Caco-2 (cell line): ENCODE data around the gene ISOC2. TPM values are rescaled to one million over a fixed set of nuclear protein-coding genes. Genes with fewer than 3 reads are reported as not detected.

ENCODE experiments used
- BruUV-seq: library from RNA; stranded (reverse); fragments of 400-500 nt; replicated peaks from 2 replicates; lab custom pipeline; 2021; lab: Mats Ljungman, UMichigan
- CTCF ChIA-PET: fragments of 300-600 bp; sonication (Branson Sonifier 250); formaldehyde crosslinking; loops from one replicate; lab custom pipeline; 2022; ENCODE audit warnings: antibody characterized with exemption; lab: Charles Lee
- POLR2A ChIA-PET: fragments of 300-600 bp; sonication (Branson Sonifier 250); formaldehyde crosslinking; loops from one replicate; lab custom pipeline; 2022; ENCODE audit warnings: antibody characterized with exemption; lab: Charles Lee
- DNase-seq, 2 experiments: peaks; one replicate each; pipeline versions ENCODE4 v3.0.0 to v3.0.0-alpha.2; 2020 to 2022
- H3K27me3 ChIP-seq: replicated peaks from 2 replicates; pipeline ENCODE4 v1.6.0; 2011; ENCODE audit warnings: low read length; ENCODE audit not compliant: control insufficient read depth, insufficient read depth
- H3K36me3 ChIP-seq: 2 replicates; pipeline ENCODE4 v1.5.1; 2011; ENCODE audit warnings: low read length; ENCODE audit not compliant: control insufficient read depth, insufficient read depth
- H3K4me1 ChIP-seq: fragments of 250-450 bp; sonication (Bioruptor Pico); 2 replicates; pipeline ENCODE4 v1.5.1; 2020; ENCODE audit warnings: mild to moderate bottlenecking
- H3K4me3 ChIP-seq: 2 replicates; pipeline ENCODE4 v1.5.1; 2011; ENCODE audit warnings: low read depth, mild to moderate bottlenecking, control low read depth, low read length
- H3K9me3 ChIP-seq: fragments of 250-450 bp; sonication (Bioruptor Pico); 2 replicates; pipeline ENCODE4 v1.5.1; 2020; ENCODE audit warnings: mild to moderate bottlenecking, moderate library complexity
- H3K27ac Mint-ChIP-seq: one replicate; pipeline ENCODE4 v1.8.0; 2022; ENCODE audit warnings: mixed read lengths; ENCODE audit not compliant: unreplicated experiment
- H3K27me3 Mint-ChIP-seq: one replicate; pipeline ENCODE4 v1.8.0; 2022; ENCODE audit warnings: mixed read lengths; ENCODE audit not compliant: insufficient read depth, unreplicated experiment
- H3K36me3 Mint-ChIP-seq: one replicate; pipeline ENCODE4 v1.8.0; 2022; ENCODE audit warnings: mild to moderate bottlenecking, mixed read lengths; ENCODE audit not compliant: insufficient read depth, unreplicated experiment
- H3K4me1 Mint-ChIP-seq: one replicate; pipeline ENCODE4 v1.8.0; 2022; ENCODE audit warnings: low read depth, mixed read lengths; ENCODE audit not compliant: unreplicated experiment
- H3K4me3 Mint-ChIP-seq: one replicate; pipeline ENCODE4 v1.8.0; 2022; ENCODE audit warnings: mild to moderate bottlenecking, moderate library complexity, mixed read lengths; ENCODE audit not compliant: unreplicated experiment
- H3K9me3 Mint-ChIP-seq: one replicate; pipeline ENCODE4 v1.8.0; 2022; ENCODE audit warnings: mixed read lengths; ENCODE audit not compliant: unreplicated experiment
- CTCF ChIP-seq, 2 experiments: fragments of 200-600 bp in 1 of 2; IDR thresholded peaks; 1 replicate in 1 of 2; 2 replicates in 1 of 2; pipeline versions ENCODE4 v1.5.1 to v1.8.0; 2011 to 2022; ENCODE audit warnings: antibody characterized with exemption in 1 of 2, control low read depth in 1 of 2, inconsistent platforms in 1 of 2, low read depth in 1 of 2, low read length in 1 of 2, mild to moderate bottlenecking in 1 of 2, moderate library complexity in 1 of 2; ENCODE audit not compliant: insufficient read depth in 1 of 2, severe bottlenecking in 1 of 2, unreplicated experiment in 1 of 2
- intact Hi-C: fragments of 100-400 bp; cut with micrococcal nuclease; formaldehyde crosslinking; loops from one replicate; pipeline ENCODE4 v1.10.0; 2022; ENCODE audit not compliant: unreplicated experiment
- total RNA-seq: library from RNA; stranded (reverse); gene quantifications from 2 replicates; pipeline ENCODE4 v1.2.3, GENCODE V29; 2022

ISOC2 gene
- total RNA-seq, 1 experiment from 2014 or later, result 40.6 TPM

DNA sequence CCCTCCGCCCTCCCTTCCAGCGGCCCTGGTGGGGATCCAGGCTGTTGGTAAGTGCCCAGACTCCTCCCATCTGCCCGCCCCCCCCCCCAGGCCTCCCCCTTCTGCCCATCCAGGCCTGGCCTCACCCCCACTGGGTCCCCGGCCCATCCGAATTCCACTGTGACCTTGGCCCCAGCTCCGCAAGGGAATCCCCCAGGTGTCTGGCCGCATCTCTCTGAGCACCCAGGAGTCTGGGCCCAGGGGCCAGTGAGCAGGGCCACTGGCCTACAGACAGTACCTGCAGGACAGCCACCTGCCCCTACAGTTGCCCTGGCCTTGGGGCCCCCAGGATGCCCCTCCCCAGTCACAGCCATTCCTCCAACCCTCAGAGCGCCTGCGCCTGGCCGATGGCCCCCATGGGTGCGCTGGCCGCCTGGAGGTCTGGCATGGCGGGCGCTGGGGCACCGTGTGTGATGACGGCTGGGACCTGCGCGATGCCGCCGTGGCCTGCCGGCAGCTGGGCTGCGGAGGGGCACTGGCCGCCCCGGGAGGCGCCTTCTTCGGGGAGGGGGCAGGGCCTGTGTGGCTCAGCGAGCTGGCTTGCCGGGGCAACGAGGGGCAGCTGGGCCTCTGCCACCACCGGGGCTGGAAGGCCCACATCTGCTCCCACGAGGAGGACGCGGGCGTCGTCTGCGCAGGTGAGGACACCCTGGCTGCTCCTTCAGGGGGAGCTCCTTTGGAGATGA is 27.7 kb upstream of the ISOC2 start:
- POLR2A ChIA-PET, result interaction anchor here (1.0 to 1.6 kb wide), 2 partner anchors 13 to 116 kb away, joined by 3 to 11 read pairs; partner anchors contain the start of genes ZNF628 and ZNF865
- no peaks in the 10 kb centered on the region for H3K9me3 Mint-ChIP-seq
- Histone ChIP-seq H3K9me3 (no peaks in the 10 kb centered on the region), H3K36me3 (no peaks in the 10 kb centered on the region), H3K4me1 (peaks cover 7% of the 10 kb centered on the region; the same call in 1 of the 2 replicates), H3K4me3 (no peak overlapping the region), H3K27me3 (no peaks in the 10 kb centered on the region)
- DNase-seq, result no peak
- H3K4me1 Mint-ChIP-seq, result peaks cover 7% of the 10 kb centered on the region
- intact Hi-C loops, result no loop called here
- peaks cover 32% of the 10 kb centered on the region for H3K36me3 Mint-ChIP-seq
- no TSS peak for BruUV-seq
- no peak for TF ChIP-seq CTCF (IDR thresholded peaks at IDR 0.05; ENCODE audit: insufficient read depth in 1 of 2, low read depth in 1 of 2, low read length in 1 of 2, severe bottlenecking in 1 of 2, unreplicated experiment in 1 of 2)
- H3K27me3 Mint-ChIP-seq, result no peaks in the 10 kb centered on the region
- CTCF ChIA-PET, result interaction anchor here (0.7 kb wide), 1 partner anchor 150 kb away, joined by 3 read pairs; the partner anchor contains the start of gene KMT5C
- no peak overlapping the region for H3K27ac Mint-ChIP-seq
- H3K4me3 Mint-ChIP-seq, result no peak overlapping the region

DNA sequence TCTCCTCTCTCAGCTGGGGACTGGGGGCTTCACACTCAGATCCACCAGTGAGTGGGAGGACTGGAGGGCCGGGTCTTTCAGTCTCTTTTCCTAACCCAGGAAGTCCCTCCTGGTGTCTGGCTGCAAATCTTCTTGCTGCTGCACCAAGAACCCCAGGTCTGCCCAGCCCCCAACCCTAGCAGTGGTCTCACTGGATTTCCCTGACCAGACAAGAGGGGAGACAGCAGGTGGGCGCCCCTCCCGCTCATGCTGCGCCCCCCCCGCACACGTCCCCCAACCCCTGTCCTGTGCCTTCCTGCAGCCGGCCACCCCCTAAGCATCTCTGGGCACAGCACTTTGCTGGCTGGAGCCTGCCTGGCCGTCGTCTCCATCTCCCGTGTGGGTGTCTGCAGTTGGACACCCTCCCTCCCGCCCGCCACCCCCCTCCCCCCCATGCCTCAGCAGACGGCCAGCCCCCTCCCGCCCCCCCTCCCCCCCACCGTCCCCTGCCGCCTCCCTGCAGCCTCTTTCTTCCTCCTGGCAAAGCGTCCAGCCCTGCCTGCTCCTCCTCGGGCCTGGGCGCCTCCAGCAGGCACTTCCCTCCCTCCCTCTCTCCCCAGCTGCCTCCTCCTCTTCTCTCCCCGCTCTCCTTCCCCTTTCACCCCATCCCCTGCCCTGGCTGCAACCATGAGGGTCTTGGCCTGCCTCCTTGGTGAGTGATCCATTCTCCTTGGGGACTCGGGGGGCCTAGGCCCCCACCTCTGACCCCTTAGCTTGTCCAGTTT is 26.7 kb upstream of the ISOC2 start, which contains the start of gene SSC5D:
Gene SSC5D, plus strand, starts transcription at position 513 of the 764 bp plus-strand sequence. Its CDS starts 154 bp downstream, at position 667.
- Histone ChIP-seq H3K9me3 (no peaks in the 10 kb centered on the region), H3K27me3 (no peaks in the 10 kb centered on the region), H3K4me3 (no peak within 1 kb of the TSS), H3K36me3 (no peaks in the 10 kb centered on the region; the same call in 1 of the 2 replicates), H3K4me1 (peaks cover 6% of the 10 kb centered on the region; the same call in 1 of the 2 replicates)
- DNase-seq, result no peak
- Mint-ChIP-seq H3K27me3 (no peaks in the 10 kb centered on the region), H3K36me3 (peaks cover 30% of the 10 kb centered on the region), H3K27ac (no peak within 1 kb of the TSS), H3K9me3 (no peaks in the 10 kb centered on the region), H3K4me1 (peaks cover 7% of the 10 kb centered on the region), H3K4me3 (no peak within 1 kb of the TSS)
- no peak for TF ChIP-seq CTCF (IDR thresholded peaks at IDR 0.05; ENCODE audit: insufficient read depth in 1 of 2, low read depth in 1 of 2, low read length in 1 of 2, severe bottlenecking in 1 of 2, unreplicated experiment in 1 of 2)
- no TSS peak for BruUV-seq
- intact Hi-C loops, result no loop called here
- POLR2A ChIA-PET, result interaction anchor here (1.0 to 1.3 kb wide), 2 partner anchors 9 to 12 kb away, joined by 4 to 5 read pairs; partner anchors contain the start of gene ZNF628
- CTCF ChIA-PET, result no interaction called here
